NT2/D1 (cell line): ENCODE results near the gene DYRK1A.

Experiments
- YY1 ChIP-seq: IDR thresholded peaks from 2 replicates; pipeline ENCODE4 v1.6.1; 2011; ENCODE audit not compliant: insufficient read length, insufficient read depth
- ZNF274 ChIP-seq: IDR thresholded peaks from 2 replicates; pipeline ENCODE4 v1.6.1; 2011; ENCODE audit warnings: mild to moderate bottlenecking, low read depth, low read length

- TF ChIP-seq YY1 (no peak), ZNF274 (no peak)
Observed at GRCh38 chr21:37546299-37546908, 179.8 kb downstream of the DYRK1A start.
